Stimulated activated CD4-positive, alpha-beta T cell treated with anti-CD3 and anti-CD28 coated beads, Interleukin-1b, Interleukin-23, amount 100 ng/mL, for 24 hours (primary cell): ENCODE results near the gene DCAF15.
"Not testable (repeated sequence)": the region's sequence is repeated elsewhere in the genome, so short reads cannot be mapped to it uniquely, and the experiment has no call there.

Experiments
- DNase-seq, 4 experiments: peaks; one replicate each; pipeline ENCODE4 v3.0.0-alpha.2; 2020; ENCODE audit warnings: low read depth in 4 of 4, low spot score in 1 of 4

The DCAF15 gene

GRCh38 chr19:13959962-13960862 is 7.9 kb downstream of the DCAF15 start:
- DNase-seq: no peak

- DNase-seq: no peak
These were observed 8.8 kb downstream of the DCAF15 start for GRCh38 chr19:13960863-13961784.

- no peak for DNase-seq
These were observed 9.8 kb downstream of the DCAF15 start for GRCh38 chr19:13961826-13962698.

- no peak for DNase-seq
These were observed 10.6 kb downstream of the DCAF15 start for GRCh38 chr19:13962699-13963602.

- DNase-seq: no peak
These were observed 11.3 kb downstream of the DCAF15 start for GRCh38 chr19:13963603-13964105.

- no peak for DNase-seq
These were observed 12.5 kb downstream of the DCAF15 start for GRCh38 chr19:13964776-13965175.

- DNase-seq: no peak
These were observed 13.1 kb downstream of the DCAF15 start for GRCh38 chr19:13965377-13965896.

GRCh38 chr19:13965926-13966683 is 13.8 kb downstream of the DCAF15 start:
- no peak for DNase-seq

- no peak for DNase-seq
These were observed 14.4 kb downstream of the DCAF15 start for GRCh38 chr19:13966684-13967128.

GRCh38 chr19:13967206-13967605 is 14.9 kb downstream of the DCAF15 start:
- not testable (repeated sequence) for DNase-seq

GRCh38 chr19:13968383-13968935 is 16.1 kb downstream of the DCAF15 start:
- no peak for DNase-seq

GRCh38 chr19:13968999-13969398 is 16.7 kb downstream of the DCAF15 start:
- no peak for DNase-seq

GRCh38 chr19:13969897-13970296 is 17.6 kb downstream of the DCAF15 start:
- DNase-seq: no peak

GRCh38 chr19:13971868-13972267 is 19.6 kb downstream of the DCAF15 start:
- DNase-seq: not testable (repeated sequence)

- DNase-seq: no peak
These were observed 20.3 kb downstream of the DCAF15 start for GRCh38 chr19:13972368-13973155.

- DNase-seq: not testable (repeated sequence)
These were observed 21.2 kb downstream of the DCAF15 start for GRCh38 chr19:13973479-13973878.

- DNase-seq: no peak
These were observed 21.8 kb downstream of the DCAF15 start for GRCh38 chr19:13974073-13974472.
